IMR-90 (cell line): ENCODE data around the gene PIK3CG. TPM values are rescaled to one million over a fixed set of nuclear protein-coding genes. Genes with fewer than 3 reads are reported as not detected.

Source experiments
- ATAC-seq: fragments of 200-7000 bp; cut with Tn5 transposase; 2 replicates; pipeline ENCODE4 v1.9.1; 2020; ENCODE audit warnings: low read depth, mild to moderate bottlenecking, moderate library complexity
- BruUV-seq: library from RNA; stranded (reverse); fragments of 400-500 nt; replicated peaks from 2 replicates; lab custom pipeline; 2021; lab: Mats Ljungman, UMichigan
- CTCF ChIA-PET: fragments of 300-600 bp; formaldehyde crosslinking; extraction: SDS; loops from one replicate; lab custom pipeline; 2021; ENCODE audit warnings: antibody characterized with exemption; lab: Yijun Ruan, JAX
- POLR2A ChIA-PET: fragments of 300-600 bp; sonication (Branson Sonifier 250); formaldehyde crosslinking; loops from one replicate; lab custom pipeline; 2022; ENCODE audit warnings: antibody characterized with exemption; ENCODE audit not compliant: unreplicated experiment; lab: Charles Lee
- DNase-seq: peaks from one replicate; pipeline ENCODE4 v3.0.0; 2013
- H2AFZ ChIP-seq: replicated peaks from 2 replicates; pipeline ENCODE3; 2013; ENCODE audit warnings: low read length, mild to moderate bottlenecking; ENCODE audit not compliant: poor library complexity
- H2AK5ac ChIP-seq: 2 replicates; pipeline ENCODE4 v1.6.1; 2013; ENCODE audit warnings: low read depth, low read length, inconsistent platforms
- H2AK9ac ChIP-seq: replicated peaks from 2 replicates; pipeline ENCODE3; 2013; ENCODE audit warnings: mild to moderate bottlenecking, low read depth, low read length, moderate library complexity; ENCODE audit not compliant: poor library complexity
- H2BK120ac ChIP-seq: 2 replicates; pipeline ENCODE4 v1.6.1; 2013; ENCODE audit warnings: low read depth, low read length, inconsistent platforms
- H2BK15ac ChIP-seq: 3 replicates; pipeline ENCODE4 v1.6.1; 2013; ENCODE audit warnings: low read depth, low read length, inconsistent platforms
- H2BK20ac ChIP-seq: 2 replicates; pipeline ENCODE4 v1.6.1; 2013; ENCODE audit warnings: low read depth, mild to moderate bottlenecking, inconsistent platforms, low read length, moderate library complexity
- H2BK5ac ChIP-seq: 2 replicates; pipeline ENCODE4 v1.6.1; 2013; ENCODE audit warnings: mild to moderate bottlenecking, low read depth, low read length, inconsistent platforms; ENCODE audit not compliant: poor library complexity, severe bottlenecking
- H3K14ac ChIP-seq: replicated peaks from 2 replicates; pipeline ENCODE4 v1.6.1; 2013; ENCODE audit warnings: low read depth, low read length, inconsistent platforms
- H3K18ac ChIP-seq: 2 replicates; pipeline ENCODE4 v1.6.1; 2013; ENCODE audit warnings: low read depth, low read length, control low read depth
- H3K23ac ChIP-seq: 2 replicates; pipeline ENCODE4 v1.6.1; 2013; ENCODE audit warnings: low read depth, low read length, inconsistent platforms
- H3K27ac ChIP-seq: 2 replicates; pipeline ENCODE4 v1.5.1; 2013; ENCODE audit warnings: mild to moderate bottlenecking, control low read depth, low read length; ENCODE audit not compliant: insufficient read depth
- H3K27me3 ChIP-seq: 2 replicates; pipeline ENCODE4 v1.6.1; 2013; ENCODE audit warnings: low read length; ENCODE audit not compliant: control insufficient read depth, insufficient read depth
- H3K36me3 ChIP-seq: 2 replicates; pipeline ENCODE4 v1.6.1; 2013; ENCODE audit warnings: low read length, mixed read lengths; ENCODE audit not compliant: control insufficient read depth, insufficient read depth
- H3K4ac ChIP-seq: 2 replicates; pipeline ENCODE4 v1.6.1; 2013; ENCODE audit warnings: low read depth, low read length, inconsistent platforms
- H3K4me1 ChIP-seq: 2 replicates; pipeline ENCODE4 v1.6.1; 2013; ENCODE audit warnings: low read length, mixed read lengths; ENCODE audit not compliant: control insufficient read depth, insufficient read depth
- H3K4me2 ChIP-seq: 2 replicates; pipeline ENCODE4 v1.6.1; 2013; ENCODE audit warnings: low read depth, mild to moderate bottlenecking, control low read depth, low read length, moderate library complexity
- H3K4me3 ChIP-seq: 2 replicates; pipeline ENCODE4 v1.5.1; 2013; ENCODE audit warnings: low read depth, mild to moderate bottlenecking, control low read depth, low read length, moderate library complexity; ENCODE audit not compliant: insufficient read depth
- H3K56ac ChIP-seq: 2 replicates; pipeline ENCODE4 v1.6.1; 2013; ENCODE audit warnings: low read length, inconsistent platforms; ENCODE audit not compliant: insufficient read depth; ENCODE audit errors: extremely low read depth
- H3K79me1 ChIP-seq, 2 experiments: 2 replicates each; pipeline ENCODE4 v1.6.1; 2013; ENCODE audit warnings: low read length in 2 of 2, inconsistent platforms in 1 of 2, low read depth in 1 of 2
- H3K9ac ChIP-seq: 2 replicates; pipeline ENCODE4 v1.6.1; 2013; ENCODE audit warnings: low read depth, low read length, control low read depth
- H3K9me1 ChIP-seq: 2 replicates; pipeline ENCODE4 v1.6.1; 2013; ENCODE audit warnings: low read length, inconsistent platforms; ENCODE audit not compliant: insufficient read depth
- H3K9me3 ChIP-seq: 2 replicates; pipeline ENCODE4 v1.6.1; 2013; ENCODE audit warnings: low read length; ENCODE audit not compliant: control insufficient read depth, insufficient read depth
- H4K20me1 ChIP-seq: 2 replicates; pipeline ENCODE4 v1.6.1; 2013; ENCODE audit warnings: low read length, inconsistent platforms; ENCODE audit not compliant: insufficient read depth
- H4K5ac ChIP-seq: 2 replicates; pipeline ENCODE4 v1.6.1; 2013; ENCODE audit warnings: mild to moderate bottlenecking, low read depth, low read length, control low read depth
- H4K8ac ChIP-seq, 2 experiments: 2 replicates each; pipeline ENCODE4 v1.6.1; 2013; ENCODE audit warnings: low read depth in 2 of 2, low read length in 2 of 2, control low read depth in 1 of 2, inconsistent platforms in 1 of 2
- H4K91ac ChIP-seq: 2 replicates; pipeline ENCODE4 v1.6.1; 2013; ENCODE audit warnings: low read depth, low read length, inconsistent platforms; ENCODE audit not compliant: insufficient read depth
- BHLHE40 ChIP-seq: fragments of 150-350 bp; IDR thresholded peaks from 2 replicates; pipeline ENCODE4 v1.6.1; 2016; ENCODE audit warnings: mild to moderate bottlenecking, low read depth, low read length
- CEBPB ChIP-seq: IDR thresholded peaks from 2 replicates; pipeline ENCODE4 v1.6.1; 2012; ENCODE audit warnings: low read depth, low read length, improper control_type of control experiment
- CHD1 ChIP-seq: IDR thresholded peaks from 2 replicates; pipeline ENCODE4 v1.6.1; 2012; ENCODE audit warnings: low read depth, low read length, improper control_type of control experiment
- CTCF ChIP-seq: conservative IDR thresholded peaks from 2 replicates; pipeline ENCODE4 v1.5.1; 2012; ENCODE audit warnings: mild to moderate bottlenecking, low read depth, low read length, improper control_type of control experiment
- ELK1 ChIP-seq: fragments of 150-350 bp; IDR thresholded peaks from 2 replicates; pipeline ENCODE4 v1.6.1; 2016; ENCODE audit warnings: low read depth, mild to moderate bottlenecking, low read length, moderate library complexity, borderline replicate concordance
- FOS ChIP-seq: fragments of 150-350 bp; IDR thresholded peaks from 2 replicates; pipeline ENCODE4 v1.6.1; 2016; ENCODE audit warnings: low read depth, low read length
- MAFK ChIP-seq: IDR thresholded peaks from 2 replicates; pipeline ENCODE4 v1.6.1; 2012; ENCODE audit warnings: low read depth, low read length, improper control_type of control experiment
- MAZ ChIP-seq: IDR thresholded peaks from 2 replicates; pipeline ENCODE4 v1.6.1; 2012; ENCODE audit warnings: low read depth, mild to moderate bottlenecking, low read length, improper control_type of control experiment, moderate library complexity, borderline replicate concordance
- MXI1 ChIP-seq: IDR thresholded peaks from 2 replicates; pipeline ENCODE4 v1.6.1; 2012; ENCODE audit warnings: low read depth, mild to moderate bottlenecking, low read length, moderate library complexity, borderline replicate concordance
- NFE2L2 ChIP-seq: fragments of 150-350 bp; IDR thresholded peaks from 2 replicates; pipeline ENCODE4 v1.6.1; 2016; ENCODE audit warnings: low read depth, mild to moderate bottlenecking, low read length
- POLR2A ChIP-seq: IDR thresholded peaks from 2 replicates; pipeline ENCODE4 v1.6.1; 2012; ENCODE audit warnings: mild to moderate bottlenecking, low read depth, low read length
- RAD21 ChIP-seq: IDR thresholded peaks from 2 replicates; pipeline ENCODE4 v1.6.1; 2012; ENCODE audit warnings: low read length, improper control_type of control experiment
- RCOR1 ChIP-seq: IDR thresholded peaks from 2 replicates; pipeline ENCODE4 v1.6.1; 2012; ENCODE audit warnings: mild to moderate bottlenecking, low read length, improper control_type of control experiment; ENCODE audit not compliant: insufficient replicate concordance
- RFX5 ChIP-seq: IDR thresholded peaks from 2 replicates; pipeline ENCODE4 v1.8.0; 2012; ENCODE audit warnings: low read depth, mild to moderate bottlenecking, low read length, moderate library complexity
- SMC3 ChIP-seq: fragments of 150-350 bp; IDR thresholded peaks from 2 replicates; pipeline ENCODE4 v1.6.1; 2016; ENCODE audit warnings: low read depth, mild to moderate bottlenecking, antibody characterized with exemption, low read length, moderate library complexity
- USF2 ChIP-seq: fragments of 150-350 bp; IDR thresholded peaks from 2 replicates; pipeline ENCODE4 v1.6.1; 2017; ENCODE audit warnings: mild to moderate bottlenecking, antibody characterized with exemption, low read length, low read depth
- WGBS, 2 experiments: methylation state at CpG; one replicate each; pipeline versions ENCODE4 v1.1.5 to v1.1.7; 2013; ENCODE audit warnings: missing lambda C conversion rate in 2 of 2; ENCODE audit not compliant: insufficient read length in 1 of 2; ENCODE audit errors: extremely low coverage in 2 of 2; 5-methylcytosine and 5-hydroxymethylcytosine counted together
- dilution Hi-C: fragments of 300-500 bp; cut with HindIII; formaldehyde crosslinking; loops from one replicate; pipeline ENCODE4 v1.14.3; 2018; ENCODE audit warnings: low sequenced_read_pairs; ENCODE audit not compliant: unreplicated experiment
- in situ Hi-C: fragments of 300-500 bp; cut with MboI; formaldehyde crosslinking; loops from 3 replicates; pipeline ENCODE4 v1.14.3; 2019; ENCODE audit warnings: low sequenced_read_pairs, inconsistent platforms, mixed read lengths
- intact Hi-C: fragments of 100-400 bp; cut with micrococcal nuclease; formaldehyde crosslinking; loops from 2 replicates; pipeline ENCODE4 v1.10.0; 2022
- polyA plus RNA-seq, 3 experiments: library from polyadenylated mRNA; depleted of rRNA; stranded (reverse); fragments of >200 nt; gene quantifications; 2 replicates each; pipeline ENCODE4 v1.2.3, GENCODE V29; 2012; ENCODE audit warnings: low replicate concordance in 1 of 3
- total RNA-seq: library from RNA; depleted of rRNA; stranded (reverse); fragments of >200 nt; gene quantifications from 2 replicates; pipeline ENCODE4 v1.2.3, GENCODE V29; 2012

Gene PIK3CG
- total and polyA plus RNA-seq, 2 of the 4 experiments (the other 2 are of a cell fraction): under 0.01 TPM; not detected in 1

- ChIA-PET POLR2A (no interaction called here), CTCF (no interaction called here)
- Histone ChIP-seq H3K9me1 (no peaks in the 10 kb centered on the region), H3K4me2 (no peak overlapping the region), H3K9me3 (no peaks in the 10 kb centered on the region), H4K8ac (no peak overlapping the region), H2BK20ac (no peak overlapping the region), H3K79me1 (no peaks in the 10 kb centered on the region), H3K9ac (no peak overlapping the region), H3K18ac (no peak overlapping the region), H3K27me3 (no peaks in the 10 kb centered on the region), H3K4me1 (no peaks in the 10 kb centered on the region), H2BK5ac (no peak overlapping the region), H2BK120ac (no peak overlapping the region), H2AK5ac (no peak overlapping the region), H2BK15ac (no peak overlapping the region), H3K27ac (no peak overlapping the region), H4K91ac (no peak overlapping the region), H3K56ac (no peak overlapping the region), H3K14ac (no peak overlapping the region), H4K5ac (no peak overlapping the region), H3K36me3 (no peaks in the 10 kb centered on the region), H3K4ac (no peak overlapping the region), H2AK9ac (no peak overlapping the region), H3K4me3 (no peak overlapping the region), H3K23ac (no peak overlapping the region), H4K20me1 (no peaks in the 10 kb centered on the region), H2AFZ (peak overlapping the region; percentile 27)
- BruUV-seq: no TSS peak
- WGBS, 2 experiments: 75% methylated on average over 4 of the region's 9 CpGs; no CpG with 5 or more reads in 1 of the 2 experiments
- intact Hi-C loops (no loop called here), in situ Hi-C loops (no loop called here), dilution Hi-C loops (loop anchor here (10.0 kb wide), 1 partner anchor 211 kb away; no protein-coding TSS in a partner anchor)
- ATAC-seq: no peak
- no peak for DNase-seq
- TF ChIP-seq POLR2A (no peak), CEBPB (no peak), MXI1 (no peak), RFX5 (no peak), MAFK (no peak), RAD21 (no peak), BHLHE40 (no peak), MAZ (no peak), NFE2L2 (no peak), CTCF (no peak), USF2 (no peak), RCOR1 (no peak), FOS (no peak), SMC3 (no peak), ELK1 (no peak), CHD1 (no peak)
Measured at GRCh38 chr7:106944035-106944665, 79.1 kb downstream of the PIK3CG start.
